Gastrocnemius medialis (tissue), 4 donors: ENCODE data around the gene PIK3C3. TPM values are rescaled to one million over a fixed set of nuclear protein-coding genes. Genes with fewer than 3 reads are reported as not detected.

Experiments used
- ATAC-seq, 2 donors: fragments of 150-250 bp; one replicate each; pipeline ENCODE4 v1.9.1; 2016
- DNase-seq, 2 donors: peaks; one replicate each; pipeline ENCODE4 v3.0.0-alpha.2; 2019
- H3K27ac ChIP-seq, 4 donors: fragments of 200-600 bp; sonication (generic); 1 replicate in 1 of 4; 2 replicates in 3 of 4; pipeline ENCODE4 v1.5.1; 2016 to 2018; ENCODE audit warnings: mild to moderate bottlenecking in 2 of 4, moderate library complexity in 1 of 4
- H3K27me3 ChIP-seq, 3 donors: fragments of 200-600 bp; sonication (generic) in 2 of 3; 1 replicate in 1 of 3; 2 replicates in 2 of 3; pipeline versions ENCODE4 v1.5.1 to v1.6.0; 2016 to 2019; ENCODE audit warnings: mild to moderate bottlenecking in 1 of 3, moderate library complexity in 1 of 3
- H3K36me3 ChIP-seq, 2 donors: fragments of 200-600 bp; sonication (generic) in 1 of 2; one replicate each; pipeline ENCODE4 v1.5.1; 2017 to 2018
- H3K4me1 ChIP-seq, 2 donors: fragments of 200-600 bp; sonication (generic) in 1 of 2; one replicate each; pipeline ENCODE4 v1.5.1; 2016 to 2017; ENCODE audit warnings: mild to moderate bottlenecking in 2 of 2
- H3K4me3 ChIP-seq, 4 donors: fragments of 200-600 bp; sonication (generic) in 3 of 4; 1 replicate in 1 of 4; 2 replicates in 3 of 4; pipeline ENCODE4 v1.5.1; 2016 to 2019; ENCODE audit warnings: mild to moderate bottlenecking in 2 of 4
- H3K9me3 ChIP-seq, 3 donors: fragments of 200-600 bp; sonication (generic) in 2 of 3; 1 replicate in 1 of 3; 2 replicates in 2 of 3; pipeline ENCODE4 v1.5.1; 2016 to 2019
- CTCF ChIP-seq, 5 experiments: fragments of 450-650 bp in 3 of 5; fragments of 200-600 bp in 2 of 5; sonication (generic) in 2 of 5; IDR thresholded peaks in 4 of 5; conservative IDR thresholded peaks in 1 of 5; 1 replicate in 4 of 5; 2 replicates in 1 of 5; pipeline ENCODE4 v1.5.1; 2016 to 2019; ENCODE audit warnings: antibody characterized with exemption in 5 of 5, mild to moderate bottlenecking in 3 of 5, moderate library complexity in 3 of 5
- POLR2A ChIP-seq, 2 donors: fragments of 450-650 bp; IDR thresholded peaks; one replicate each; pipeline ENCODE4 v1.6.1; 2017; ENCODE audit warnings: antibody characterized with exemption in 2 of 2, mild to moderate bottlenecking in 2 of 2, moderate library complexity in 2 of 2
- in situ Hi-C, 4 donors: fragments of 200-750 bp; cut with MboI; loops; one replicate each; pipeline versions ENCODE4 v1.15.0 to v1.8.0; 2017; ENCODE audit warnings: low sequenced_read_pairs in 4 of 4
- intact Hi-C: fragments of 100-400 bp; cut with DNase I; formaldehyde crosslinking; loops from one replicate; pipeline ENCODE4 v1.15.1; 2023; ENCODE audit warnings: low total_unique reads
- total RNA-seq, 4 donors: library from RNA; depleted of rRNA; stranded (reverse); fragments of >200 nt; gene quantifications; one replicate each; pipeline versions ENCODE4 v1.1.0 to v1.2.3, GENCODE V29; 2016

PIK3C3 gene
- total RNA-seq, 4 donors from 2014 or later = 21.7 to 38.6 (median 29.6) TPM

DNA sequence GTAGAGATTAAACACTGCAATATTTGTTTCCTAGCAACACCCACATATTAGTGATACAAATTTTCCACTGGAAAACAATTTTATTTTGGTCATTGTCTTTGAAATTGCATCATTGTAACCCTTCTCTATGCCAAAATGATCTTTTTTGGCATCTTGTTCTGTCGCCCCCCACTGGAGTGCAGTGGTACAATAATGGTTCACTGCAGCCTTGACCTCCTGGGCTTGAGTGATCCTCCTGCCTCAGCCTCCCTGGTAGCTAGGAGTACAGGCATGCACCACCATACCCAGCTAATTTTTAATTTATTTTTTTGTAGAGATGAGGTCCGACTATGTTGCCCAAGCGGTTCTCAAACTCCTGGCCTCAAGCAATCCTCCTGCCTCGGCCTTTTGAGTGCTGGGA lies 117.4 kb downstream of the PIK3C3 start:
- no peak for DNase-seq
- in situ Hi-C loops (no loop called here), intact Hi-C loops (no loop called here)
- H3K4me3 ChIP-seq = no peak overlapping the region
- H3K27ac ChIP-seq = no peak overlapping the region
- no peaks in the 10 kb centered on the region for H3K4me1 ChIP-seq
- H3K27me3 ChIP-seq = no peaks in the 10 kb centered on the region
- TF ChIP-seq CTCF (IDR thresholded peaks at IDR 0.05 in 4 of 5, conservative IDR thresholded peaks at IDR 0.05 in 1 of 5) = no peak
- no peak for TF ChIP-seq POLR2A (IDR thresholded peaks at IDR 0.05)
- H3K36me3 ChIP-seq = peaks cover 0 to 44% of the 10 kb centered on the region in 2 donors
- H3K9me3 ChIP-seq = no peaks in the 10 kb centered on the region
- ATAC-seq = no peak

DNA sequence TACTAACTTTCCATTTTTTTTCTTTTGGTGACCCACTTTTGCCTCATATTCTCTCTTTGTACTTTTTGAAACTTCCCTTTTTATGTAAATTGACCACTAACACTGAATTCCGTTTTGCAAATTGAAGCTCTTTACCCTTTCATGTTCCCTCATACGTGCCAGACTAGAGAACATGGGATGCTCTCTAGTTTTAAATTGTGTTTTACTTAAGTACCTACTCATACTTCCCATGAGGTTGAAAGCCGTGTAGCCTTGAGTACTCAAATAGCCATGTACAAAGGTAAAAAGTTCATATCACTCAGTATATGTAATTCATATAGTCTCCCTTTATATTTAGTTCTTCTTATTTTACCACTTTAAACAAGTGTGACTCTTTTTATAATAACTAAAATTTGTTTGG lies 119.7 kb downstream of the PIK3C3 start:
- ATAC-seq (no peak), DNase-seq (no peak)
- TF ChIP-seq CTCF (IDR thresholded peaks at IDR 0.05 in 4 of 5, conservative IDR thresholded peaks at IDR 0.05 in 1 of 5) (no peak), POLR2A (IDR thresholded peaks at IDR 0.05) (no peak)
- intact Hi-C loops = no loop called here
- no peaks in the 10 kb centered on the region for H3K27me3 ChIP-seq
- H3K36me3 ChIP-seq = peaks cover 0 to 51% of the 10 kb centered on the region in 2 donors
- H3K9me3 ChIP-seq = no peaks in the 10 kb centered on the region
- in situ Hi-C loops = no loop called here
- no peaks in the 10 kb centered on the region for H3K4me1 ChIP-seq
- no peak overlapping the region for H3K4me3 ChIP-seq
- H3K27ac ChIP-seq = no peak overlapping the region

GRCh38 chr18:42078711-42079110 lies 123.7 kb downstream of the PIK3C3 start:
- H3K27ac ChIP-seq = no peak overlapping the region
- intact Hi-C loops (no loop called here), in situ Hi-C loops (no loop called here)
- DNase-seq = no peak
- no peaks in the 10 kb centered on the region for H3K27me3 ChIP-seq
- ATAC-seq = no peak
- no peak overlapping the region for H3K4me3 ChIP-seq
- TF ChIP-seq POLR2A (IDR thresholded peaks at IDR 0.05) (no peak), CTCF (IDR thresholded peaks at IDR 0.05 in 4 of 5, conservative IDR thresholded peaks at IDR 0.05 in 1 of 5) (no peak)
- no peaks in the 10 kb centered on the region for H3K4me1 ChIP-seq
- H3K36me3 ChIP-seq = peaks cover 0 to 53% of the 10 kb centered on the region in 2 donors
- H3K9me3 ChIP-seq = no peaks in the 10 kb centered on the region

GRCh38 chr18:42080340-42080739 lies 125.3 kb downstream of the PIK3C3 start:
- H3K27ac ChIP-seq = no peak overlapping the region
- in situ Hi-C loops = no loop called here
- intact Hi-C loops = no loop called here
- H3K4me1 ChIP-seq = no peaks in the 10 kb centered on the region
- ATAC-seq (no peak), DNase-seq (no peak)
- no peaks in the 10 kb centered on the region for H3K27me3 ChIP-seq
- H3K36me3 ChIP-seq = peaks cover 0 to 48% of the 10 kb centered on the region in 2 donors
- H3K4me3 ChIP-seq = no peak overlapping the region
- TF ChIP-seq CTCF (IDR thresholded peaks at IDR 0.05 in 4 of 5, conservative IDR thresholded peaks at IDR 0.05 in 1 of 5) (no peak), POLR2A (IDR thresholded peaks at IDR 0.05) (no peak)
- no peaks in the 10 kb centered on the region for H3K9me3 ChIP-seq
